Measurements from ENCODE around the gene SH3RF3. TPM values are rescaled to one million over a fixed set of nuclear protein-coding genes. Genes with fewer than 3 reads are reported as not detected.

SH3RF3 gene
- total and polyA plus RNA-seq, 4 experiments from 2014 or later = 0.26 to 2.2 (median 2.1) TPM; not detected in 1

- CTCF ChIA-PET (ENCODE audit: partially characterized antibody) = interaction anchor here (1.4 kb wide), 1 partner anchor 10 kb away, joined by 3 read pairs; no protein-coding TSS in a partner anchor
Measured at GRCh38 chr2:109137616-109138015, 8.6 kb downstream of the SH3RF3 start.

GRCh38 chr2:109138449-109138848 lies 9.4 kb downstream of the SH3RF3 start:
- no peaks in the 10 kb centered on the region for H3K9me3 ChIP-seq (ENCODE audit: control insufficient read depth in 1 of 2, low read length in 2 of 2)
- no peaks in the 10 kb centered on the region for H3K36me3 Mint-ChIP-seq
- peaks cover 5% of the 10 kb centered on the region for H3K4me1 ChIP-seq (ENCODE audit: insufficient read depth, low read length)
- no peak overlapping the region for H3K27ac ChIP-seq (ENCODE audit: low read depth, low read length)
- H3K4me1 Mint-ChIP-seq = peaks cover 2 to 11% (median 5%) of the 10 kb centered on the region in 4 donors
- peaks cover 3% of the 10 kb centered on the region for H3K27me3 ChIP-seq (ENCODE audit: insufficient read depth, low read length)
- DNase-seq = no peak
- H3K4me3 ChIP-seq (ENCODE audit: low read length in 2 of 2) = no peak overlapping the region
- H3K9me3 Mint-ChIP-seq = no peaks in the 10 kb centered on the region
- peaks cover 27 to 32% of the 10 kb centered on the region in 2 donors for H3K27me3 Mint-ChIP-seq
- H3K36me3 ChIP-seq (ENCODE audit: insufficient read depth, low read length) = no peaks in the 10 kb centered on the region
- intact Hi-C loops (cut with micrococcal nuclease) = no loop called here
- H3K4me3 Mint-ChIP-seq = no peak overlapping the region
- ChIA-PET POLR2A (ENCODE audit: partially characterized antibody) (interaction anchor here (1.3 kb wide), 1 partner anchor 107 kb away, joined by 3 read pairs; no protein-coding TSS in a partner anchor), CTCF (ENCODE audit: partially characterized antibody) (interaction anchor here (1.4 kb wide), 1 partner anchor 10 kb away, joined by 3 read pairs; no protein-coding TSS in a partner anchor)
- H3K27ac Mint-ChIP-seq = no peak overlapping the region

More at GRCh38 chr2:109137616-109138015, 8.6 kb downstream of the SH3RF3 start:
- Histone ChIP-seq H3K9me3 (ENCODE audit: control insufficient read depth in 1 of 2, low read length in 2 of 2) (no peaks in the 10 kb centered on the region), H3K36me3 (ENCODE audit: insufficient read depth, low read length) (no peaks in the 10 kb centered on the region), H3K4me3 (ENCODE audit: low read length in 2 of 2) (no peak overlapping the region), H3K27ac (ENCODE audit: low read depth, low read length) (no peak overlapping the region), H3K4me1 (ENCODE audit: insufficient read depth, low read length) (no peaks in the 10 kb centered on the region), H3K27me3 (ENCODE audit: insufficient read depth, low read length) (peaks cover under 1% of the 10 kb centered on the region)
- Mint-ChIP-seq H3K4me1 (peaks cover 0 to 3% (median 2%) of the 10 kb centered on the region in 4 donors), H3K4me3 (no peak overlapping the region), H3K9me3 (no peaks in the 10 kb centered on the region), H3K27ac (no peak overlapping the region), H3K36me3 (no peaks in the 10 kb centered on the region), H3K27me3 (peaks cover 26 to 31% of the 10 kb centered on the region in 2 donors)
- intact Hi-C loops (cut with micrococcal nuclease) = no loop called here
- no peak for DNase-seq
- POLR2A ChIA-PET (ENCODE audit: partially characterized antibody) = interaction anchor here (1.3 kb wide), 1 partner anchor 106 kb away, joined by 3 read pairs; no protein-coding TSS in a partner anchor

- Histone ChIP-seq H3K9me3 (ENCODE audit: control insufficient read depth in 1 of 2, low read length in 2 of 2) (no peaks in the 10 kb centered on the region), H3K4me3 (ENCODE audit: low read length in 2 of 2) (no peak overlapping the region), H3K36me3 (ENCODE audit: insufficient read depth, low read length) (no peaks in the 10 kb centered on the region), H3K4me1 (ENCODE audit: insufficient read depth, low read length) (peaks cover 11% of the 10 kb centered on the region), H3K27me3 (ENCODE audit: insufficient read depth, low read length) (peaks cover 3% of the 10 kb centered on the region), H3K27ac (ENCODE audit: low read depth, low read length) (no peak overlapping the region)
- no peak overlapping the region for H3K4me3 Mint-ChIP-seq
- no peaks in the 10 kb centered on the region for H3K36me3 Mint-ChIP-seq
- no peak overlapping the region for H3K27ac Mint-ChIP-seq
- intact Hi-C loops (cut with micrococcal nuclease) = no loop called here
- ChIA-PET CTCF (ENCODE audit: partially characterized antibody) (interaction anchor here (1.4 kb wide), 1 partner anchor 11 kb away, joined by 3 read pairs; no protein-coding TSS in a partner anchor), POLR2A (ENCODE audit: partially characterized antibody) (interaction anchor here (1.3 kb wide), 1 partner anchor 107 kb away, joined by 3 read pairs; no protein-coding TSS in a partner anchor)
- H3K9me3 Mint-ChIP-seq = no peaks in the 10 kb centered on the region
- H3K27me3 Mint-ChIP-seq = peaks cover 24 to 31% of the 10 kb centered on the region in 2 donors
- DNase-seq = no peak
- peaks cover 5 to 17% (median 10%) of the 10 kb centered on the region in 4 donors for H3K4me1 Mint-ChIP-seq
Measured at GRCh38 chr2:109139002-109139401, 10.0 kb downstream of the SH3RF3 start.

- intact Hi-C loops (cut with micrococcal nuclease) = loop anchor here (5.0 kb wide), 1 partner anchor 108 kb away; no protein-coding TSS in a partner anchor
- peaks cover 10 to 26% (median 17%) of the 10 kb centered on the region in 4 donors for H3K4me1 Mint-ChIP-seq
Measured at GRCh38 chr2:109139865-109140396, 10.9 kb downstream of the SH3RF3 start.

GRCh38 chr2:109141006-109141600 lies 12.1 kb downstream of the SH3RF3 start:
- H3K9me3 Mint-ChIP-seq = no peaks in the 10 kb centered on the region
- no peaks in the 10 kb centered on the region for H3K9me3 ChIP-seq (ENCODE audit: control insufficient read depth in 1 of 2, low read length in 2 of 2)
- peaks cover 24% of the 10 kb centered on the region for H3K4me1 ChIP-seq (ENCODE audit: insufficient read depth, low read length)
- H3K27me3 ChIP-seq (ENCODE audit: insufficient read depth, low read length) = peaks cover 3% of the 10 kb centered on the region
- no peaks in the 10 kb centered on the region for H3K36me3 ChIP-seq (ENCODE audit: insufficient read depth, low read length)
- H3K4me1 Mint-ChIP-seq = peaks cover 10 to 34% (median 21%) of the 10 kb centered on the region in 4 donors
- H3K27ac ChIP-seq (ENCODE audit: low read depth, low read length) = no peak overlapping the region
- no peak for DNase-seq
- H3K4me3 ChIP-seq (ENCODE audit: low read length in 2 of 2) = no peak overlapping the region
- peak overlapping the region in 1 of 8 donors; percentile 57 for H3K4me3 Mint-ChIP-seq
- peaks cover 19 to 28% of the 10 kb centered on the region in 2 donors for H3K27me3 Mint-ChIP-seq
- intact Hi-C loops (cut with micrococcal nuclease) = loop anchor here (5.0 kb wide), 1 partner anchor 109 kb away; no protein-coding TSS in a partner anchor
- ChIA-PET CTCF (ENCODE audit: partially characterized antibody) (no interaction called here), POLR2A (ENCODE audit: partially characterized antibody) (no interaction called here)
- no peak overlapping the region for H3K27ac Mint-ChIP-seq
- no peaks in the 10 kb centered on the region for H3K36me3 Mint-ChIP-seq

More at GRCh38 chr2:109139865-109140396, 10.9 kb downstream of the SH3RF3 start:
- ChIA-PET CTCF (ENCODE audit: partially characterized antibody) (no interaction called here), POLR2A (ENCODE audit: partially characterized antibody) (no interaction called here)
- DNase-seq = no peak
- H3K9me3 Mint-ChIP-seq = no peaks in the 10 kb centered on the region
- H3K4me3 Mint-ChIP-seq = no peak overlapping the region
- no peaks in the 10 kb centered on the region for H3K36me3 Mint-ChIP-seq
- peaks cover 24 to 31% of the 10 kb centered on the region in 2 donors for H3K27me3 Mint-ChIP-seq
- Histone ChIP-seq H3K4me3 (ENCODE audit: low read length in 2 of 2) (no peak overlapping the region), H3K27me3 (ENCODE audit: insufficient read depth, low read length) (peaks cover 3% of the 10 kb centered on the region), H3K27ac (ENCODE audit: low read depth, low read length) (no peak overlapping the region), H3K36me3 (ENCODE audit: insufficient read depth, low read length) (no peaks in the 10 kb centered on the region), H3K4me1 (ENCODE audit: insufficient read depth, low read length) (peaks cover 20% of the 10 kb centered on the region), H3K9me3 (ENCODE audit: control insufficient read depth in 1 of 2, low read length in 2 of 2) (no peaks in the 10 kb centered on the region)
- H3K27ac Mint-ChIP-seq = no peak overlapping the region

GRCh38 chr2:109141727-109142283 lies 12.8 kb downstream of the SH3RF3 start:
- Histone ChIP-seq H3K9me3 (ENCODE audit: control insufficient read depth in 1 of 2, low read length in 2 of 2) (no peaks in the 10 kb centered on the region), H3K4me1 (ENCODE audit: insufficient read depth, low read length) (peaks cover 24% of the 10 kb centered on the region), H3K36me3 (ENCODE audit: insufficient read depth, low read length) (no peaks in the 10 kb centered on the region), H3K27me3 (ENCODE audit: insufficient read depth, low read length) (peaks cover 3% of the 10 kb centered on the region), H3K27ac (ENCODE audit: low read depth, low read length) (no peak overlapping the region), H3K4me3 (ENCODE audit: low read length in 2 of 2) (no peak overlapping the region)
- DNase-seq = no peak
- ChIA-PET POLR2A (ENCODE audit: partially characterized antibody) (no interaction called here), CTCF (ENCODE audit: partially characterized antibody) (interaction anchor here (0.7 kb wide), 1 partner anchor 10 kb away, joined by 3 read pairs; no protein-coding TSS in a partner anchor)
- Mint-ChIP-seq H3K27me3 (peaks cover 19 to 23% of the 10 kb centered on the region in 2 donors), H3K36me3 (no peaks in the 10 kb centered on the region), H3K4me1 (peaks cover 10 to 34% (median 21%) of the 10 kb centered on the region in 4 donors), H3K9me3 (no peaks in the 10 kb centered on the region), H3K27ac (no peak overlapping the region), H3K4me3 (no peak overlapping the region)
- intact Hi-C loops (cut with micrococcal nuclease) = loop anchor here (5.0 kb wide), 1 partner anchor 110 kb away; no protein-coding TSS in a partner anchor
